Activated CD4-positive, alpha-beta T cell treated with anti-CD3 and anti-CD28 coated beads, Interleukin-2, amount 50 U/mL, for 24 hours (primary cell): ENCODE results near the gene NPW.
"Not testable (repeated sequence)": the region's sequence is repeated elsewhere in the genome, so short reads cannot be mapped to it uniquely, and the experiment has no call there.

Experiments used
- DNase-seq, 2 donors: peaks; one replicate each; pipeline ENCODE4 v3.0.0-alpha.2; 2020; ENCODE audit warnings: low read depth in 1 of 2, low spot score in 1 of 2

NPW gene

GRCh38 chr16:2001456-2002355, 17.9 kb upstream of the NPW start:
- DNase-seq: no peak

GRCh38 chr16:2002406-2003230, 17.0 kb upstream of the NPW start:
- no peak for DNase-seq

GRCh38 chr16:2003231-2003826, 16.3 kb upstream of the NPW start:
- no peak for DNase-seq

- DNase-seq: peak; percentile 72 to 81
Measured at GRCh38 chr16:2003827-2004641, 15.6 kb upstream of the NPW start.

GRCh38 chr16:2004795-2005517, 14.6 kb upstream of the NPW start:
- DNase-seq: no peak

GRCh38 chr16:2005646-2006045, 13.9 kb upstream of the NPW start:
- no peak for DNase-seq

GRCh38 chr16:2006317-2006716, 13.3 kb upstream of the NPW start:
- no peak for DNase-seq

GRCh38 chr16:2007081-2007836, 12.3 kb upstream of the NPW start:
- DNase-seq: no peak

GRCh38 chr16:2008009-2008526, 11.5 kb upstream of the NPW start:
- DNase-seq: no peak

GRCh38 chr16:2008631-2009163, 10.9 kb upstream of the NPW start:
- no peak for DNase-seq

- no peak for DNase-seq
Measured at GRCh38 chr16:2009164-2009711, 10.3 kb upstream of the NPW start.

GRCh38 chr16:2009791-2010510, 9.6 kb upstream of the NPW start, which contains the start of gene ZNF598:
Gene ZNF598, minus strand, starts transcription at chr16:2009821.
- DNase-seq: peak; percentile 58 to 65

GRCh38 chr16:2011726-2012125, 7.9 kb upstream of the NPW start:
- DNase-seq: not testable (repeated sequence)

- no peak for DNase-seq
Measured at GRCh38 chr16:2013527-2013926, 6.1 kb upstream of the NPW start.

GRCh38 chr16:2015117-2015946, 4.3 kb upstream of the NPW start:
- no peak for DNase-seq

GRCh38 chr16:2015947-2016208, 3.7 kb upstream of the NPW start:
- DNase-seq: no peak

GRCh38 chr16:2016407-2016922, 3.1 kb upstream of the NPW start:
- no peak for DNase-seq
